Liver (tissue), 9 donors: Measurements from ENCODE around the gene LGR6. TPM values are rescaled to one million over a fixed set of nuclear protein-coding genes. Genes with fewer than 3 reads are reported as not detected.

Experiments used
- DNase-seq: peaks from one replicate; pipeline ENCODE4 v3.0.0-alpha.2; 2017; ENCODE audit warnings: low spot score
- H3K27ac ChIP-seq, 2 donors: one replicate each; pipeline ENCODE4 v1.7.0; 2013; ENCODE audit warnings: inconsistent platforms in 2 of 2, low read length in 2 of 2, control low read depth in 1 of 2, low read depth in 1 of 2, mild to moderate bottlenecking in 1 of 2
- H3K27me3 ChIP-seq, 4 donors: one replicate each; pipeline versions ENCODE4 v1.6.1 to v1.7.0; 2013; ENCODE audit warnings: low read length in 3 of 4, inconsistent platforms in 1 of 4, mild to moderate bottlenecking in 1 of 4, moderate library complexity in 1 of 4; ENCODE audit not compliant: control insufficient read depth in 4 of 4, insufficient read depth in 4 of 4
- H3K36me3 ChIP-seq, 4 donors: one replicate each; pipeline versions ENCODE4 v1.6.1 to v1.7.0; 2013; ENCODE audit warnings: low read length in 3 of 4, mild to moderate bottlenecking in 3 of 4, low read depth in 1 of 4, moderate library complexity in 1 of 4; ENCODE audit not compliant: control insufficient read depth in 4 of 4, insufficient read depth in 3 of 4
- H3K4me1 ChIP-seq, 4 donors: one replicate each; pipeline versions ENCODE4 v1.6.1 to v1.7.0; 2013; ENCODE audit warnings: low read length in 3 of 4, mild to moderate bottlenecking in 3 of 4, moderate library complexity in 1 of 4; ENCODE audit not compliant: control insufficient read depth in 4 of 4, insufficient read depth in 4 of 4
- H3K4me3 ChIP-seq, 3 donors: one replicate each; pipeline versions ENCODE4 v1.6.1 to v1.7.0; 2013; ENCODE audit warnings: low read length in 3 of 3, control low read depth in 1 of 3, low read depth in 1 of 3, mild to moderate bottlenecking in 1 of 3
- H3K9ac ChIP-seq, 2 donors: one replicate each; pipeline ENCODE4 v1.7.0; 2013; ENCODE audit warnings: low read length in 2 of 2, mild to moderate bottlenecking in 2 of 2, moderate library complexity in 2 of 2, control low read depth in 1 of 2, low read depth in 1 of 2
- H3K9me3 ChIP-seq, 4 donors: one replicate each; pipeline versions ENCODE4 v1.6.1 to v1.7.0; 2013; ENCODE audit warnings: low read length in 3 of 4; ENCODE audit not compliant: control insufficient read depth in 4 of 4
- ATF3 ChIP-seq: IDR thresholded peaks from 2 replicates; pipeline ENCODE4 v1.6.1; 2016; ENCODE audit warnings: antibody characterized with exemption
- CTCF ChIP-seq: fragments of 150-350 bp; IDR thresholded peaks from 2 replicates; pipeline ENCODE4 v1.5.1; 2017; ENCODE audit warnings: improper control_type of control experiment, low read depth, low read length; ENCODE audit not compliant: missing input control
- EGR1 ChIP-seq, 2 donors: IDR thresholded peaks; 2 replicates each; pipeline ENCODE4 v1.6.1; 2016 to 2018; ENCODE audit warnings: antibody characterized with exemption in 2 of 2, low read depth in 2 of 2
- FOXA1 ChIP-seq: IDR thresholded peaks from 2 replicates; pipeline ENCODE4 v1.6.1; 2016; ENCODE audit warnings: antibody characterized with exemption
- FOXA2 ChIP-seq: IDR thresholded peaks from 2 replicates; pipeline ENCODE4 v1.6.1; 2016; ENCODE audit warnings: antibody characterized with exemption
- GABPA ChIP-seq, 2 donors: IDR thresholded peaks in 1 of 2; conservative IDR thresholded peaks in 1 of 2; 2 replicates each; pipeline ENCODE4 v1.6.1; 2016; ENCODE audit warnings: antibody characterized with exemption in 2 of 2, mild to moderate bottlenecking in 1 of 2, moderate library complexity in 1 of 2
- HNF4A ChIP-seq, 2 donors: conservative IDR thresholded peaks; 2 replicates each; pipeline ENCODE4 v1.6.1; 2016; ENCODE audit warnings: antibody characterized with exemption in 2 of 2, mild to moderate bottlenecking in 2 of 2
- HNF4G ChIP-seq: IDR thresholded peaks from 2 replicates; pipeline ENCODE4 v1.6.1; 2016; ENCODE audit warnings: antibody characterized with exemption
- JUND ChIP-seq, 2 donors: IDR thresholded peaks; 2 replicates each; pipeline ENCODE4 v1.6.1; 2016; ENCODE audit warnings: antibody characterized with exemption in 2 of 2
- NR2F2 ChIP-seq: IDR thresholded peaks from 2 replicates; pipeline ENCODE4 v1.6.1; 2016; ENCODE audit warnings: antibody characterized with exemption
- RAD21 ChIP-seq, 2 donors: IDR thresholded peaks; 2 replicates each; pipeline ENCODE4 v1.6.1; 2016; ENCODE audit warnings: antibody characterized with exemption in 2 of 2, mild to moderate bottlenecking in 2 of 2
- REST ChIP-seq: IDR thresholded peaks from 2 replicates; pipeline ENCODE4 v1.6.1; 2016; ENCODE audit warnings: antibody characterized with exemption, mild to moderate bottlenecking
- RXRA ChIP-seq, 2 donors: IDR thresholded peaks; 2 replicates each; pipeline ENCODE4 v1.6.1; 2017 to 2018; ENCODE audit warnings: antibody characterized with exemption in 2 of 2, mild to moderate bottlenecking in 1 of 2
- SP1 ChIP-seq: IDR thresholded peaks from 2 replicates; pipeline ENCODE4 v1.6.1; 2018; ENCODE audit warnings: antibody characterized with exemption, mild to moderate bottlenecking
- TAF1 ChIP-seq: conservative IDR thresholded peaks from 2 replicates; pipeline ENCODE4 v1.6.1; 2016; ENCODE audit warnings: antibody characterized with exemption, mild to moderate bottlenecking
- YY1 ChIP-seq: IDR thresholded peaks from 2 replicates; pipeline ENCODE4 v1.6.1; 2016; ENCODE audit warnings: antibody characterized with exemption, mild to moderate bottlenecking
- WGBS: extraction: QIAGEN DNeasy Blood & Tissue Kit; methylation state at CpG from one replicate; pipeline ENCODE4 v1.1.7; 2013; 5-methylcytosine and 5-hydroxymethylcytosine counted together
- polyA plus RNA-seq, 2 donors: library from polyadenylated mRNA; stranded (reverse) in 1 of 2; unstranded in 1 of 2; fragments of 200-250 nt in 1 of 2; fragments of >200 nt in 1 of 2; fragmentation: Nextera tagmentation in 1 of 2; extraction: Ambion mirVana in 1 of 2; gene quantifications; one replicate each; pipeline versions ENCODE4 v1.2.1 to v1.2.3, GENCODE V29; 2013 to 2015
- total RNA-seq, 2 donors: library from RNA; depleted of rRNA; stranded (reverse); fragments of >200 nt; gene quantifications; one replicate each; pipeline ENCODE4 v1.2.3, GENCODE V29; 2014
- TF ChIP-seq, protein P1 (sequence below): IDR thresholded peaks from 2 replicates; pipeline ENCODE4 v1.6.1; 2016; ENCODE audit warnings: antibody characterized with exemption
- TF ChIP-seq, protein P2 (sequence below): IDR thresholded peaks from 2 replicates; pipeline ENCODE4 v1.6.1; 2016; ENCODE audit warnings: antibody characterized with exemption
- donor health status: healthy.
- donor health status: healthy.
- donor health status: healthy.
- donor health status: healthy.
- donor health status: healthy.

LGR6 gene
- total and polyA plus RNA-seq, 4 donors: 0.05 to 1.2 (median 0.75) TPM

DNA sequence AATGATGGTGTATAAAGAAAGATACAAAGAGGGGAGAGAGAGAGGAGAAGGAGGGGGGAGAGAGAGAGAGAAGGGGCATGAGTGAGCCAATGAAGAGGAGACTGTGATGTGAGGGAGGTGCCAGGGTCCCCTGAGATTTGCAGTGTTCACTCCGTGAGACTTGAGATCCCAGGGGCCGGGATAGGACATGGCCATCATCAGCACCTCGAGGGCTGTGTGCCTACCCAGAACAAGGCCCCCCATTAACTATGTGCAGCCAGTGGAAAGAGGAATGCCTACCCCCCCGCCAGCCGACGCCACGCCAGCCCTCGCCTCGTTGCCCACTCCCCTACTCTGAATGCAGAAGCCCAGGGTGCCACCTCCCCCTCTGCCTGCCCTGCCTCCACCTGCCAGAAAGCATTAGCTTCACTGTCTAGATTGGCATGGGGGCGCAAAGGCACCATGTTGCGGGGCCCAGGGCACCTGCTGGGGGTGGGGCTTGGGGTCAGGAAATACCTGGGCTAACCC is 14.8 kb downstream of the LGR6 start (continued):
- TF ChIP-seq RAD21 (IDR thresholded peaks at IDR 0.05): no peak
- no peak for TF ChIP-seq JUND (IDR thresholded peaks at IDR 0.05)
- TF ChIP-seq, protein P1, sequence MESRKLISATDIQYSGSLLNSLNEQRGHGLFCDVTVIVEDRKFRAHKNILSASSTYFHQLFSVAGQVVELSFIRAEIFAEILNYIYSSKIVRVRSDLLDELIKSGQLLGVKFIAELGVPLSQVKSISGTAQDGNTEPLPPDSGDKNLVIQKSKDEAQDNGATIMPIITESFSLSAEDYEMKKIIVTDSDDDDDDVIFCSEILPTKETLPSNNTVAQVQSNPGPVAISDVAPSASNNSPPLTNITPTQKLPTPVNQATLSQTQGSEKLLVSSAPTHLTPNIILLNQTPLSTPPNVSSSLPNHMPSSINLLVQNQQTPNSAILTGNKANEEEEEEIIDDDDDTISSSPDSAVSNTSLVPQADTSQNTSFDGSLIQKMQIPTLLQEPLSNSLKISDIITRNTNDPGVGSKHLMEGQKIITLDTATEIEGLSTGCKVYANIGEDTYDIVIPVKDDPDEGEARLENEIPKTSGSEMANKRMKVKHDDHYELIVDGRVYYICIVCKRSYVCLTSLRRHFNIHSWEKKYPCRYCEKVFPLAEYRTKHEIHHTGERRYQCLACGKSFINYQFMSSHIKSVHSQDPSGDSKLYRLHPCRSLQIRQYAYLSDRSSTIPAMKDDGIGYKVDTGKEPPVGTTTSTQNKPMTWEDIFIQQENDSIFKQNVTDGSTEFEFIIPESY: no peak

DNA sequence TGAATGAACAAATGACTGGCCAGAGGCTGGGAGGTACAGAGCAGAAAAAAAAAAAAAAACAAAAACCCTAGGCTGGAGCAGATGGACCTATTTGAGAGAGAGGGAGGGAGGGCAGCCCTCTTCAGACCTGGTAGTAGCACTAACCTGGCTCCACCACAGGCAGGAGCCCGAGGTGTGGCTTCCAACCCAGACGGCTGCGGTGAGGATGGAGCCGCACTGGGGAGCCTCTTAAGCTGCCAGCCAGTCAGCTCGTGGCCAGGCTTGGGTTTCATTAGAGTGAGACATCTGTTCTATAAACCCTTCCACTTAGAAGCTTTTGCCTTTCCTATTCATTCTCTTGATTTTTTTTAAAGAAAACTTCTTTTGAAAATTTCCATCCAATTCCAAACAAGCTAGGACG is 16.8 kb downstream of the LGR6 start:
- H3K9me3 ChIP-seq: no peaks in the 10 kb centered on the region
- TF ChIP-seq FOXA1 (no peak), TAF1 (no peak)
- TF ChIP-seq, protein P2, sequence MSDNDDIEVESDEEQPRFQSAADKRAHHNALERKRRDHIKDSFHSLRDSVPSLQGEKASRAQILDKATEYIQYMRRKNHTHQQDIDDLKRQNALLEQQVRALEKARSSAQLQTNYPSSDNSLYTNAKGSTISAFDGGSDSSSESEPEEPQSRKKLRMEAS: no peak
- TF ChIP-seq, protein P1: no peak
- peaks cover 0 to 9% (median 4%) of the 10 kb centered on the region in 4 donors for H3K4me1 ChIP-seq
- H3K27ac ChIP-seq: no peak overlapping the region
- peaks cover 0 to 14% (median 0%) of the 10 kb centered on the region in 4 donors for H3K27me3 ChIP-seq
- DNase-seq: no peak
- no peaks in the 10 kb centered on the region for H3K36me3 ChIP-seq
- 36% methylated on average over 6 of the region's 6 CpGs for WGBS
- H3K9ac ChIP-seq: no peak overlapping the region
- H3K4me3 ChIP-seq: no peak overlapping the region

DNA sequence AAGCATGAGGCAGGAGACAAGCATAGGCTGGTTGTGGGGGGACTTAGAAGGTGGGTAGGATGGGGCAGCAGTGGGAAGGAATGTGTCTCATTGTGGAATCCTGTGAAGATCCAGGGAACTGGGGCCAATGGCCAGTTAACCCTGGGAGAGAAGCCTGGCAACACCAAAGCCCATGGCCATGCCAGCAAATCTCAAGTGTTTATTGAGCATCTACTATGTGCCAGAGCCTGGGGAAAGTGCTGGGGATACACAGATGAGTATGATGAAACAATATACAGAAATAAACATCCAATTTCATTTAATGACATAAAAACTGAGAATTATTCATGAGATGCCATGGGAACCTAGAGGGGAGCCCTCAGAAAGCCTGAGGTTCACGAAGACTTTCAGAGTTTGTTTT is 17.4 kb downstream of the LGR6 start:
- Histone ChIP-seq H3K9ac (no peak overlapping the region), H3K36me3 (no peaks in the 10 kb centered on the region), H3K27me3 (peaks cover 0 to 14% (median 0%) of the 10 kb centered on the region in 4 donors), H3K4me3 (no peak overlapping the region), H3K9me3 (no peaks in the 10 kb centered on the region), H3K4me1 (peaks cover 0 to 9% (median 4%) of the 10 kb centered on the region in 4 donors), H3K27ac (no peak overlapping the region)
- no peak for DNase-seq
- TF ChIP-seq YY1 (no peak), CTCF (no peak), FOXA2 (no peak), EGR1 (IDR thresholded peaks at IDR 0.05; ENCODE audit: low read depth in 2 of 2) (no peak), REST (no peak), TAF1 (no peak), HNF4G (no peak), NR2F2 (no peak), SP1 (no peak), RXRA (IDR thresholded peaks at IDR 0.05) (no peak), JUND (IDR thresholded peaks at IDR 0.05) (no peak), GABPA (IDR thresholded peaks at IDR 0.05 in 1 of 2, conservative IDR thresholded peaks at IDR 0.05 in 1 of 2) (no peak), ATF3 (no peak), HNF4A (conservative IDR thresholded peaks at IDR 0.05) (no peak), FOXA1 (no peak), RAD21 (IDR thresholded peaks at IDR 0.05) (no peak)
- TF ChIP-seq, protein P1: no peak
- WGBS: 95% methylated on average over 1 of the region's 1 CpG
